ENCODE data around the gene TEX10. TPM values are rescaled to one million over a fixed set of nuclear protein-coding genes. Genes with fewer than 3 reads are reported as not detected.
A peak's percentile ranks its signal among the peaks of the same experiment; 100 is the strongest.

Gene TEX10
- total and polyA plus RNA-seq, 2 of the 4 experiments (the other 2 are of a cell fraction): 16.2 to 43.9 TPM

GRCh38 chr9:100306283-100306682 is 46.5 kb downstream of the TEX10 start:
- dilution Hi-C loops (cut with HindIII; ENCODE audit: low sequenced_read_pairs, unreplicated experiment): no loop called here
- no peak overlapping the region for H3K14ac ChIP-seq (replicated peaks; ENCODE audit: low read depth, low read length)
- no peak overlapping the region for H2AFZ ChIP-seq (replicated peaks; ENCODE audit: low read length, poor library complexity)
- H3K4me1 ChIP-seq (ENCODE audit: control insufficient read depth, insufficient read depth, low read length): peaks cover 18% of the 10 kb centered on the region
- peaks cover 22 to 58% of the 10 kb centered on the region in 2 experiments for H3K79me1 ChIP-seq (ENCODE audit: low read depth in 1 of 2, low read length in 2 of 2)
- ChIA-PET CTCF (no interaction called here), POLR2A (ENCODE audit: unreplicated experiment) (no interaction called here)
- DNase-seq (no peak), ATAC-seq (ENCODE audit: low read depth) (no peak)
- BruUV-seq (replicated peaks): no TSS peak
- H2AK9ac ChIP-seq (replicated peaks; ENCODE audit: low read depth, low read length, poor library complexity): no peak overlapping the region
- H3K9ac ChIP-seq (ENCODE audit: low read depth, low read length): no peak overlapping the region
- H4K5ac ChIP-seq (ENCODE audit: low read depth, low read length): no peak overlapping the region
- no peak overlapping the region for H4K8ac ChIP-seq (ENCODE audit: low read depth in 2 of 2, low read length in 2 of 2)
- H3K9me3 ChIP-seq (ENCODE audit: control insufficient read depth, insufficient read depth, low read length): no peaks in the 10 kb centered on the region
- no peak overlapping the region for H3K4ac ChIP-seq (ENCODE audit: low read depth, low read length)
- TF ChIP-seq MAFK (IDR thresholded peaks at IDR 0.05; ENCODE audit: low read depth, low read length) (no peak), ELK1 (IDR thresholded peaks at IDR 0.05; ENCODE audit: borderline replicate concordance, low read depth, low read length) (no peak), SMC3 (IDR thresholded peaks at IDR 0.05; ENCODE audit: low read depth, low read length) (no peak), CHD1 (IDR thresholded peaks at IDR 0.05; ENCODE audit: low read depth, low read length) (no peak), USF2 (IDR thresholded peaks at IDR 0.05; ENCODE audit: low read depth, low read length) (no peak), BHLHE40 (IDR thresholded peaks at IDR 0.05; ENCODE audit: low read depth, low read length) (no peak), CEBPB (IDR thresholded peaks at IDR 0.05; ENCODE audit: low read depth, low read length) (no peak), MAZ (IDR thresholded peaks at IDR 0.05; ENCODE audit: borderline replicate concordance, low read depth, low read length) (no peak), RFX5 (IDR thresholded peaks at IDR 0.05; ENCODE audit: low read depth, low read length) (no peak), POLR2A (IDR thresholded peaks at IDR 0.05; ENCODE audit: low read depth, low read length) (no peak), CTCF (conservative IDR thresholded peaks at IDR 0.05; ENCODE audit: low read depth, low read length) (no peak), RAD21 (IDR thresholded peaks at IDR 0.05; ENCODE audit: low read length) (no peak), MXI1 (IDR thresholded peaks at IDR 0.05; ENCODE audit: borderline replicate concordance, low read depth, low read length) (no peak), FOS (IDR thresholded peaks at IDR 0.05; ENCODE audit: low read depth, low read length) (no peak), RCOR1 (IDR thresholded peaks at IDR 0.05; ENCODE audit: insufficient replicate concordance, low read length) (no peak)
- H3K4me3 ChIP-seq (ENCODE audit: insufficient read depth, low read depth, low read length): no peak overlapping the region
- no peaks in the 10 kb centered on the region for H3K27me3 ChIP-seq (ENCODE audit: control insufficient read depth, insufficient read depth, low read length)
- H3K4me2 ChIP-seq (ENCODE audit: low read depth, low read length): no peak overlapping the region
- peaks cover 10% of the 10 kb centered on the region for H3K36me3 ChIP-seq (ENCODE audit: control insufficient read depth, insufficient read depth, low read length)
- H2BK20ac ChIP-seq (ENCODE audit: low read depth, low read length): no peak overlapping the region
- H3K27ac ChIP-seq (ENCODE audit: insufficient read depth, low read length): no peak overlapping the region
- no peak overlapping the region; the same call in 1 of the 2 replicates for H3K18ac ChIP-seq (ENCODE audit: low read depth, low read length)
- peaks cover 12% of the 10 kb centered on the region; the same call in 1 of the 2 replicates for H4K20me1 ChIP-seq (ENCODE audit: insufficient read depth, low read length)
- peak overlapping the region; percentile 52 for H2BK5ac ChIP-seq (ENCODE audit: low read depth, low read length, poor library complexity, severe bottlenecking)
- H3K56ac ChIP-seq (ENCODE audit: extremely low read depth, insufficient read depth, low read length): no peak overlapping the region
- H2BK15ac ChIP-seq (ENCODE audit: low read depth, low read length): no peak overlapping the region
- no peak overlapping the region for H2BK120ac ChIP-seq (ENCODE audit: low read depth, low read length)
- WGBS, 2 experiments (ENCODE audit: extremely low coverage in 2 of 2, insufficient read length in 1 of 2): no CpG with 5 or more reads among the region's 1 CpG
- H4K91ac ChIP-seq (ENCODE audit: insufficient read depth, low read depth, low read length): no peak overlapping the region
- intact Hi-C loops (cut with micrococcal nuclease): no loop called here
- no peak overlapping the region for H3K23ac ChIP-seq (ENCODE audit: low read depth, low read length)
- in situ Hi-C loops (cut with MboI; ENCODE audit: low sequenced_read_pairs): no loop called here
- H2AK5ac ChIP-seq (ENCODE audit: low read depth, low read length): no peak overlapping the region
- peaks cover 8% of the 10 kb centered on the region for H3K9me1 ChIP-seq (ENCODE audit: insufficient read depth, low read length)

Measured in IMR-90 (cell line).